GM12878 (cell line): ENCODE measurements around the gene CABP7. TPM values are rescaled to one million over a fixed set of nuclear protein-coding genes. Genes with fewer than 3 reads are reported as not detected.

Experiments used
- BRCA1 ChIP-seq: IDR thresholded peaks from 2 replicates; pipeline ENCODE4 v1.6.1; 2011; ENCODE audit warnings: low read depth, low read length, improper control_type of control experiment
- CHD1 ChIP-seq: IDR thresholded peaks from 2 replicates; pipeline ENCODE4 v1.6.1; 2012; ENCODE audit warnings: low read depth, low read length, improper control_type of control experiment
- CHD2 ChIP-seq: IDR thresholded peaks from 2 replicates; pipeline ENCODE4 v1.6.1; 2011; ENCODE audit warnings: low read depth, low read length, improper control_type of control experiment, borderline replicate concordance
- DPF2 ChIP-seq: fragments of 450-650 bp; IDR thresholded peaks from 2 replicates; pipeline ENCODE4 v1.6.1; 2017; ENCODE audit warnings: mild to moderate bottlenecking
- EGR1 ChIP-seq, 2 experiments: IDR thresholded peaks; 1 replicate in 1 of 2; 2 replicates in 1 of 2; pipeline ENCODE4 v1.6.1; 2011 to 2012; ENCODE audit warnings: low read depth in 2 of 2, low read length in 2 of 2, borderline replicate concordance in 1 of 2, mild to moderate bottlenecking in 1 of 2, moderate library complexity in 1 of 2
- ESRRA ChIP-seq: IDR thresholded peaks from 2 replicates; pipeline ENCODE4 v1.6.1; 2012; ENCODE audit warnings: mild to moderate bottlenecking, low read length, improper control_type of control experiment
- FOS ChIP-seq: IDR thresholded peaks from 3 replicates; pipeline ENCODE4 v1.6.1; 2011; ENCODE audit warnings: borderline replicate concordance; ENCODE audit not compliant: insufficient read length; ENCODE audit errors: extremely low read depth
- HCFC1 ChIP-seq: fragments of 150-350 bp; IDR thresholded peaks from 2 replicates; pipeline ENCODE4 v1.6.1; 2014; ENCODE audit warnings: low read length
- IKZF2 ChIP-seq, 2 experiments: fragments of 450-650 bp; IDR thresholded peaks; 2 replicates each; pipeline ENCODE4 v1.6.1; 2017; ENCODE audit warnings: mild to moderate bottlenecking in 2 of 2, moderate library complexity in 2 of 2
- JUNB ChIP-seq: IDR thresholded peaks from 2 replicates; pipeline ENCODE4 v1.6.1; 2016; ENCODE audit warnings: antibody characterized with exemption, mild to moderate bottlenecking
- KLF5 ChIP-seq: fragments of 450-650 bp; IDR thresholded peaks from 2 replicates; pipeline ENCODE4 v1.6.1; 2014; ENCODE audit warnings: mild to moderate bottlenecking; ENCODE audit not compliant: partially characterized antibody
- LARP7 ChIP-seq: fragments of 450-650 bp; IDR thresholded peaks from 2 replicates; pipeline ENCODE4 v1.6.1; 2017; ENCODE audit warnings: mild to moderate bottlenecking
- POLR2A ChIP-seq: IDR thresholded peaks from 2 replicates; pipeline ENCODE4 v1.6.1; 2011; ENCODE audit warnings: low read depth, mild to moderate bottlenecking, low read length
- POLR2AphosphoS5 ChIP-seq: IDR thresholded peaks from 2 replicates; pipeline ENCODE4 v1.6.1; 2011; ENCODE audit warnings: mild to moderate bottlenecking, low read length, inconsistent platforms
- SIX5 ChIP-seq: IDR thresholded peaks from 2 replicates; pipeline ENCODE4 v1.6.1; 2011; ENCODE audit warnings: mild to moderate bottlenecking, low read depth, low read length, moderate library complexity; ENCODE audit not compliant: severe bottlenecking
- SREBF1 ChIP-seq: IDR thresholded peaks from 2 replicates; pipeline ENCODE4 v1.6.1; 2012; ENCODE audit warnings: mild to moderate bottlenecking, low read length
- TBL1XR1 ChIP-seq: IDR thresholded peaks from 2 replicates; pipeline ENCODE4 v1.6.1; 2012; ENCODE audit warnings: low read depth, low read length, improper control_type of control experiment
- TCF12 ChIP-seq: IDR thresholded peaks from 2 replicates; pipeline ENCODE4 v1.6.1; 2011; ENCODE audit warnings: low read depth, mild to moderate bottlenecking, low read length
- TCF7 ChIP-seq: IDR thresholded peaks from 2 replicates; pipeline ENCODE4 v1.6.1; 2014; ENCODE audit warnings: antibody characterized with exemption, borderline replicate concordance
- ZBED1 ChIP-seq: IDR thresholded peaks from 2 replicates; pipeline ENCODE4 v1.6.1; 2016; ENCODE audit warnings: borderline replicate concordance
- ZNF207 ChIP-seq: fragments of 450-650 bp; IDR thresholded peaks from 2 replicates; pipeline ENCODE4 v1.6.1; 2014; ENCODE audit warnings: antibody characterized with exemption, mild to moderate bottlenecking, borderline replicate concordance
- polyA plus RNA-seq, 11 experiments: library from polyadenylated mRNA; depleted of rRNA in 4 of 11; unstranded in 6 of 11; stranded (reverse) in 5 of 11; fragments of >200 nt; fragmentation: Nextera tagmentation in 4 of 11; fragmentation: Illumina TruSeq in 1 of 11; extraction: Ambion mirVana in 4 of 11; extraction: Trizol in 1 of 11; gene quantifications; 1 replicate in 1 of 11; 2 replicates in 10 of 11; pipeline versions ENCODE4 v1.2.1 to v1.2.3, GENCODE V29; 2011 to 2016; ENCODE audit warnings: inconsistent platforms in 2 of 11, missing spikeins in 2 of 11, low read depth in 1 of 11
- total RNA-seq, 4 experiments: library from RNA; depleted of rRNA in 3 of 4; stranded (reverse); fragments of >200 nt in 3 of 4; fragmentation: Illumina TruSeq in 1 of 4; extraction: Trizol in 1 of 4; gene quantifications; 2 replicates each; pipeline versions ENCODE4 v1.2.1 to v1.2.3, GENCODE V29; 2013 to 2021
- TF ChIP-seq, protein P1 (sequence below): IDR thresholded peaks from 2 replicates; pipeline ENCODE4 v1.6.1; 2012; ENCODE audit warnings: low read depth, low read length, improper control_type of control experiment
- TF ChIP-seq, protein P2 (sequence below): fragments of 450-650 bp; IDR thresholded peaks from 2 replicates; pipeline ENCODE4 v1.6.1; 2017; ENCODE audit warnings: low read depth, mild to moderate bottlenecking, moderate library complexity
- TF ChIP-seq, protein P3 (sequence below): fragments of 450-650 bp; conservative IDR thresholded peaks from 2 replicates; pipeline ENCODE4 v1.6.1; 2017; ENCODE audit warnings: mild to moderate bottlenecking, moderate library complexity
- TF ChIP-seq, protein P4 (sequence below): fragments of 450-650 bp; formaldehyde crosslinking; IDR thresholded peaks from 2 replicates; pipeline ENCODE4 v1.4.0; 2022; ENCODE audit warnings: mild to moderate bottlenecking, moderate library complexity

CABP7 gene
- total and polyA plus RNA-seq, 10 of the 15 experiments (the other 5 are each of a cell fraction or from before 2014, with no cell fraction given), result 0.02 to 0.18 (median 0.05) TPM; not detected in 5

- peak; percentile 1 to 56; a peak in 1 of 3 replicates for TF ChIP-seq EGR1 (IDR thresholded peaks at IDR 0.05; ENCODE audit: borderline replicate concordance in 1 of 2, low read depth in 2 of 2, low read length in 2 of 2)
- TF ChIP-seq SREBF1, result no peak; the same call in 1 of the 2 replicates
- no peak for TF ChIP-seq FOS
- TF ChIP-seq POLR2A, result peak; percentile 75
- TF ChIP-seq POLR2AphosphoS5, result 0 out of 2 replicates have a peak, but pooled peaks have one; percentile 75
- TF ChIP-seq CHD2, result peak; percentile 90
- TF ChIP-seq JUNB, result no peak
- 0 out of 2 replicates have a peak, but pooled peaks have one; percentile 28 for TF ChIP-seq ZBED1
- TF ChIP-seq, protein P1, sequence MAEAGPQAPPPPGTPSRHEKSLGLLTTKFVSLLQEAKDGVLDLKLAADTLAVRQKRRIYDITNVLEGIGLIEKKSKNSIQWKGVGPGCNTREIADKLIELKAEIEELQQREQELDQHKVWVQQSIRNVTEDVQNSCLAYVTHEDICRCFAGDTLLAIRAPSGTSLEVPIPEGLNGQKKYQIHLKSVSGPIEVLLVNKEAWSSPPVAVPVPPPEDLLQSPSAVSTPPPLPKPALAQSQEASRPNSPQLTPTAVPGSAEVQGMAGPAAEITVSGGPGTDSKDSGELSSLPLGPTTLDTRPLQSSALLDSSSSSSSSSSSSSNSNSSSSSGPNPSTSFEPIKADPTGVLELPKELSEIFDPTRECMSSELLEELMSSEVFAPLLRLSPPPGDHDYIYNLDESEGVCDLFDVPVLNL, result 0 out of 2 replicates have a peak, but pooled peaks have one; percentile 15
- TF ChIP-seq ZNF207, result no peak
- TF ChIP-seq, protein P2, sequence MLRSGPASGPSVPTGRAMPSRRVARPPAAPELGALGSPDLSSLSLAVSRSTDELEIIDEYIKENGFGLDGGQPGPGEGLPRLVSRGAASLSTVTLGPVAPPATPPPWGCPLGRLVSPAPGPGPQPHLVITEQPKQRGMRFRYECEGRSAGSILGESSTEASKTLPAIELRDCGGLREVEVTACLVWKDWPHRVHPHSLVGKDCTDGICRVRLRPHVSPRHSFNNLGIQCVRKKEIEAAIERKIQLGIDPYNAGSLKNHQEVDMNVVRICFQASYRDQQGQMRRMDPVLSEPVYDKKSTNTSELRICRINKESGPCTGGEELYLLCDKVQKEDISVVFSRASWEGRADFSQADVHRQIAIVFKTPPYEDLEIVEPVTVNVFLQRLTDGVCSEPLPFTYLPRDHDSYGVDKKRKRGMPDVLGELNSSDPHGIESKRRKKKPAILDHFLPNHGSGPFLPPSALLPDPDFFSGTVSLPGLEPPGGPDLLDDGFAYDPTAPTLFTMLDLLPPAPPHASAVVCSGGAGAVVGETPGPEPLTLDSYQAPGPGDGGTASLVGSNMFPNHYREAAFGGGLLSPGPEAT, result peak; percentile 60
- peak; percentile 63; the same call in 1 of the 2 replicates for TF ChIP-seq LARP7
- TF ChIP-seq SIX5, result peak; percentile 85
- TF ChIP-seq KLF5, result no peak
- TF ChIP-seq TCF12, result 0 out of 2 replicates have a peak, but pooled peaks have one; percentile 6
- TF ChIP-seq, protein P3, sequence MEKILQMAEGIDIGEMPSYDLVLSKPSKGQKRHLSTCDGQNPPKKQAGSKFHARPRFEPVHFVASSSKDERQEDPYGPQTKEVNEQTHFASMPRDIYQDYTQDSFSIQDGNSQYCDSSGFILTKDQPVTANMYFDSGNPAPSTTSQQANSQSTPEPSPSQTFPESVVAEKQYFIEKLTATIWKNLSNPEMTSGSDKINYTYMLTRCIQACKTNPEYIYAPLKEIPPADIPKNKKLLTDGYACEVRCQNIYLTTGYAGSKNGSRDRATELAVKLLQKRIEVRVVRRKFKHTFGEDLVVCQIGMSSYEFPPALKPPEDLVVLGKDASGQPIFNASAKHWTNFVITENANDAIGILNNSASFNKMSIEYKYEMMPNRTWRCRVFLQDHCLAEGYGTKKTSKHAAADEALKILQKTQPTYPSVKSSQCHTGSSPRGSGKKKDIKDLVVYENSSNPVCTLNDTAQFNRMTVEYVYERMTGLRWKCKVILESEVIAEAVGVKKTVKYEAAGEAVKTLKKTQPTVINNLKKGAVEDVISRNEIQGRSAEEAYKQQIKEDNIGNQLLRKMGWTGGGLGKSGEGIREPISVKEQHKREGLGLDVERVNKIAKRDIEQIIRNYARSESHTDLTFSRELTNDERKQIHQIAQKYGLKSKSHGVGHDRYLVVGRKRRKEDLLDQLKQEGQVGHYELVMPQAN, result 0 out of 2 replicates have a peak, but pooled peaks have one; percentile 53
- peak; percentile 61 to 79 for TF ChIP-seq IKZF2 (IDR thresholded peaks at IDR 0.05)
- TF ChIP-seq DPF2, result peak; percentile 9; the same call in 1 of the 2 replicates
- no peak for TF ChIP-seq ESRRA
- TF ChIP-seq, protein P4, sequence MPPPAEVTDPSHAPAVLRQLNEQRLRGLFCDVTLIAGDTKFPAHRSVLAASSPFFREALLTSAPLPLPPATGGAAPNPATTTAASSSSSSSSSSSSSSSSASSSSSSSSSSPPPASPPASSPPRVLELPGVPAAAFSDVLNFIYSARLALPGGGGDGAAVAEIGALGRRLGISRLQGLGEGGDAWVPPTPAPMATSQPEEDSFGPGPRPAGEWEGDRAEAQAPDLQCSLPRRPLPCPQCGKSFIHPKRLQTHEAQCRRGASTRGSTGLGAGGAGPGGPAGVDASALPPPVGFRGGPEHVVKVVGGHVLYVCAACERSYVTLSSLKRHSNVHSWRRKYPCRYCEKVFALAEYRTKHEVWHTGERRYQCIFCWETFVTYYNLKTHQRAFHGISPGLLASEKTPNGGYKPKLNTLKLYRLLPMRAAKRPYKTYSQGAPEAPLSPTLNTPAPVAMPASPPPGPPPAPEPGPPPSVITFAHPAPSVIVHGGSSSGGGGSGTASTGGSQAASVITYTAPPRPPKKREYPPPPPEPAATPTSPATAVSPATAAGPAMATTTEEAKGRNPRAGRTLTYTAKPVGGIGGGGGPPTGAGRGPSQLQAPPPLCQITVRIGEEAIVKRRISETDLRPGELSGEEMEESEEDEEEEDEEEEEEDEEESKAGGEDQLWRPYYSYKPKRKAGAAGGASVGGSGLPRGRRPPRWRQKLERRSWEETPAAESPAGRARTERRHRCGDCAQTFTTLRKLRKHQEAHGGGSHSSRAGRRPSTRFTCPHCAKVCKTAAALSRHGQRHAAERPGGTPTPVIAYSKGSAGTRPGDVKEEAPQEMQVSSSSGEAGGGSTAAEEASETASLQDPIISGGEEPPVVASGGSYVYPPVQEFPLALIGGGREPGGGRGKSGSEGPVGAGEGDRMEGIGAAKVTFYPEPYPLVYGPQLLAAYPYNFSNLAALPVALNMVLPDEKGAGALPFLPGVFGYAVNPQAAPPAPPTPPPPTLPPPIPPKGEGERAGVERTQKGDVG (CRISPR knock-in tag), result no peak
- TF ChIP-seq CHD1, result no peak
- TF ChIP-seq BRCA1, result 0 out of 2 replicates have a peak, but pooled peaks have one; percentile 9
- TF ChIP-seq TBL1XR1, result peak; percentile 22; the same call in 1 of the 2 replicates
- TF ChIP-seq TCF7, result no peak
- peak; percentile 94 for TF ChIP-seq HCFC1
Measured at GRCh38 chr22:29766632-29767170, 46.9 kb downstream of the CABP7 start, which contains the start of gene ZMAT5 (continued).
